ENCODE measurements around the gene CCL17. TPM values are rescaled to one million over a fixed set of nuclear protein-coding genes. Genes with fewer than 3 reads are reported as not detected.

CCL17 gene
- total and polyA plus RNA-seq, 9 of the 15 experiments (the other 6 are each of a cell fraction or from before 2014, with no cell fraction given), result not detected

DNA sequence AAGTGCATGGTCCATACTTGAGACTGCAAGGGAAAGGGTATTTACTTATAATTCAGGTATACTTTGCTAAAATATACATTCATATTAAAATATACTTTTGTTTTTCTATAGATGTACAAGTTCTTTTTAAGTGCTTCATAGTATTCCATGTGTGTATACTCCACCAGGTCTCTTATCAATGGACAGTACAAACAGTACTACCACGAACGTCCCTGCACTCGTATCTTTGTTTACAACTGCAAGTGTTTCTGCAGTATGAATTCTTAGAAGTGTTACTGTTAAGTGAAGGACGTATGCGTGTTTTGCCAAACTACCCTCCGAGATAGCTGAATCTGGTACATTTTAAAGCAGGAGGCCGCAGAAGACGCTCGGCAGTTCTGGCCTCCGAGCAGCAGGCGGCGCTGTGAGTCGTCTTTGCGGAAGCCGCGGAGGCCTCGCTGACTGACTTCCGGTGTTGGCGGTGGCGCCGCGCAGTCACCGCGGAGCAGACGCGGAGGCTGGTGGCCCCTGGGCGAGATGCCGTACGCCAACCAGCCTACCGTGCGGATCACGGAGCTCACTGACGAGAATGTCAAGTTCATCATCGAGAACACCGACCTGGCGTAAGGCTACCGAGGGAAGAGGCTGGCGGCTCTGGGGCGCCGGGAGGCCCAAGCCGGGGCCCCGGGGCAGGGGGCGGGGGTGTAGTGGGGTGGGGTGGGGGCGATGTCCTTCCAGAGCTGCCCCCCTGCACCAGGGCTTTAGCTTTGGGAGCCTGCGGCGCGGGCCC, 57.8 kb downstream of the CCL17 start, which contains the start of gene POLR2C (continued):
- TF ChIP-seq, protein P1, sequence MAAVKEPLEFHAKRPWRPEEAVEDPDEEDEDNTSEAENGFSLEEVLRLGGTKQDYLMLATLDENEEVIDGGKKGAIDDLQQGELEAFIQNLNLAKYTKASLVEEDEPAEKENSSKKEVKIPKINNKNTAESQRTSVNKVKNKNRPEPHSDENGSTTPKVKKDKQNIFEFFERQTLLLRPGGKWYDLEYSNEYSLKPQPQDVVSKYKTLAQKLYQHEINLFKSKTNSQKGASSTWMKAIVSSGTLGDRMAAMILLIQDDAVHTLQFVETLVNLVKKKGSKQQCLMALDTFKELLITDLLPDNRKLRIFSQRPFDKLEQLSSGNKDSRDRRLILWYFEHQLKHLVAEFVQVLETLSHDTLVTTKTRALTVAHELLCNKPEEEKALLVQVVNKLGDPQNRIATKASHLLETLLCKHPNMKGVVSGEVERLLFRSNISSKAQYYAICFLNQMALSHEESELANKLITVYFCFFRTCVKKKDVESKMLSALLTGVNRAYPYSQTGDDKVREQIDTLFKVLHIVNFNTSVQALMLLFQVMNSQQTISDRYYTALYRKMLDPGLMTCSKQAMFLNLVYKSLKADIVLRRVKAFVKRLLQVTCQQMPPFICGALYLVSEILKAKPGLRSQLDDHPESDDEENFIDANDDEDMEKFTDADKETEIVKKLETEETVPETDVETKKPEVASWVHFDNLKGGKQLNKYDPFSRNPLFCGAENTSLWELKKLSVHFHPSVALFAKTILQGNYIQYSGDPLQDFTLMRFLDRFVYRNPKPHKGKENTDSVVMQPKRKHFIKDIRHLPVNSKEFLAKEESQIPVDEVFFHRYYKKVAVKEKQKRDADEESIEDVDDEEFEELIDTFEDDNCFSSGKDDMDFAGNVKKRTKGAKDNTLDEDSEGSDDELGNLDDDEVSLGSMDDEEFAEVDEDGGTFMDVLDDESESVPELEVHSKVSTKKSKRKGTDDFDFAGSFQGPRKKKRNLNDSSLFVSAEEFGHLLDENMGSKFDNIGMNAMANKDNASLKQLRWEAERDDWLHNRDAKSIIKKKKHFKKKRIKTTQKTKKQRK (IDR thresholded peaks at IDR 0.05; ENCODE audit: borderline replicate concordance, low read depth, low read length), result no peak
- peak; percentile 54; the same call in 1 of the 2 replicates for TF ChIP-seq SOX6 (IDR thresholded peaks at IDR 0.05)
- no peak for TF ChIP-seq ARNT (IDR thresholded peaks at IDR 0.05)
- peak; percentile 99 for TF ChIP-seq THAP12 (CRISPR knock-in tag; IDR thresholded peaks at IDR 0.05)
- TF ChIP-seq, protein P2, sequence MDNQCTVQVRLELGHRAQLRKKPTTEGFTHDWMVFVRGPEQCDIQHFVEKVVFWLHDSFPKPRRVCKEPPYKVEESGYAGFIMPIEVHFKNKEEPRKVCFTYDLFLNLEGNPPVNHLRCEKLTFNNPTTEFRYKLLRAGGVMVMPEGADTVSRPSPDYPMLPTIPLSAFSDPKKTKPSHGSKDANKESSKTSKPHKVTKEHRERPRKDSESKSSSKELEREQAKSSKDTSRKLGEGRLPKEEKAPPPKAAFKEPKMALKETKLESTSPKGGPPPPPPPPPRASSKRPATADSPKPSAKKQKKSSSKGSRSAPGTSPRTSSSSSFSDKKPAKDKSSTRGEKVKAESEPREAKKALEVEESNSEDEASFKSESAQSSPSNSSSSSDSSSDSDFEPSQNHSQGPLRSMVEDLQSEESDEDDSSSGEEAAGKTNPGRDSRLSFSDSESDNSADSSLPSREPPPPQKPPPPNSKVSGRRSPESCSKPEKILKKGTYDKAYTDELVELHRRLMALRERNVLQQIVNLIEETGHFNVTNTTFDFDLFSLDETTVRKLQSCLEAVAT (IDR thresholded peaks at IDR 0.05), result no peak
- TF ChIP-seq, protein P3, sequence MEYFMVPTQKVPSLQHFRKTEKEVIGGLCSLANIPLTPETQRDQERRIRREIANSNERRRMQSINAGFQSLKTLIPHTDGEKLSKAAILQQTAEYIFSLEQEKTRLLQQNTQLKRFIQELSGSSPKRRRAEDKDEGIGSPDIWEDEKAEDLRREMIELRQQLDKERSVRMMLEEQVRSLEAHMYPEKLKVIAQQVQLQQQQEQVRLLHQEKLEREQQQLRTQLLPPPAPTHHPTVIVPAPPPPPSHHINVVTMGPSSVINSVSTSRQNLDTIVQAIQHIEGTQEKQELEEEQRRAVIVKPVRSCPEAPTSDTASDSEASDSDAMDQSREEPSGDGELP (CRISPR knock-in tag; IDR thresholded peaks at IDR 0.05; ENCODE audit: borderline replicate concordance), result peak; percentile 80
- no peak for TF ChIP-seq ZNF586 (CRISPR knock-in tag; conservative IDR thresholded peaks at IDR 0.05)
- 0 out of 2 replicates have a peak, but pooled peaks have one; percentile 5 for TF ChIP-seq OTX1 (CRISPR knock-in tag; IDR thresholded peaks at IDR 0.05)
- no peak for TF ChIP-seq CBX8 (IDR thresholded peaks at IDR 0.05; ENCODE audit: borderline replicate concordance, extremely low read depth, low read depth, low read length, poor library complexity, severe bottlenecking)
- peak; percentile 82 for TF ChIP-seq GTF2F1 (IDR thresholded peaks at IDR 0.05; ENCODE audit: low read depth, low read length)
- TF ChIP-seq SPI1 (IDR thresholded peaks at IDR 0.05; ENCODE audit: borderline replicate concordance, low read depth, low read length), result 0 out of 2 replicates have a peak, but pooled peaks have one; percentile 23
- no peak for TF ChIP-seq NCOA1 (IDR thresholded peaks at IDR 0.05; ENCODE audit: low read depth)
- peak in 1 of 2 experiments; percentile 60; a peak in 1 of 4 replicates for TF ChIP-seq SRF (CRISPR knock-in tag; IDR thresholded peaks at IDR 0.05)
- TF ChIP-seq, protein P4, sequence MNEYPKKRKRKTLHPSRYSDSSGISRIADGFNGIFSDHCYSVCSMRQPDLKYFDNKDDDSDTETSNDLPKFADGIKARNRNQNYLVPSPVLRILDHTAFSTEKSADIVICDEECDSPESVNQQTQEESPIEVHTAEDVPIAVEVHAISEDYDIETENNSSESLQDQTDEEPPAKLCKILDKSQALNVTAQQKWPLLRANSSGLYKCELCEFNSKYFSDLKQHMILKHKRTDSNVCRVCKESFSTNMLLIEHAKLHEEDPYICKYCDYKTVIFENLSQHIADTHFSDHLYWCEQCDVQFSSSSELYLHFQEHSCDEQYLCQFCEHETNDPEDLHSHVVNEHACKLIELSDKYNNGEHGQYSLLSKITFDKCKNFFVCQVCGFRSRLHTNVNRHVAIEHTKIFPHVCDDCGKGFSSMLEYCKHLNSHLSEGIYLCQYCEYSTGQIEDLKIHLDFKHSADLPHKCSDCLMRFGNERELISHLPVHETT (CRISPR knock-in tag; conservative IDR thresholded peaks at IDR 0.05 in 1 of 2, IDR thresholded peaks at IDR 0.05 in 1 of 2), result 0 out of 4 replicates have a peak, but pooled peaks of 1 of the 2 experiments have one; percentile 40
- TF ChIP-seq NFYB (IDR thresholded peaks at IDR 0.05; ENCODE audit: extremely low read depth, insufficient read length), result no peak
- TF ChIP-seq RHOXF2B (CRISPR knock-in tag; conservative IDR thresholded peaks at IDR 0.05), result no peak
